ENCODE results near the gene ZNF831.

ZNF831 gene

DNA sequence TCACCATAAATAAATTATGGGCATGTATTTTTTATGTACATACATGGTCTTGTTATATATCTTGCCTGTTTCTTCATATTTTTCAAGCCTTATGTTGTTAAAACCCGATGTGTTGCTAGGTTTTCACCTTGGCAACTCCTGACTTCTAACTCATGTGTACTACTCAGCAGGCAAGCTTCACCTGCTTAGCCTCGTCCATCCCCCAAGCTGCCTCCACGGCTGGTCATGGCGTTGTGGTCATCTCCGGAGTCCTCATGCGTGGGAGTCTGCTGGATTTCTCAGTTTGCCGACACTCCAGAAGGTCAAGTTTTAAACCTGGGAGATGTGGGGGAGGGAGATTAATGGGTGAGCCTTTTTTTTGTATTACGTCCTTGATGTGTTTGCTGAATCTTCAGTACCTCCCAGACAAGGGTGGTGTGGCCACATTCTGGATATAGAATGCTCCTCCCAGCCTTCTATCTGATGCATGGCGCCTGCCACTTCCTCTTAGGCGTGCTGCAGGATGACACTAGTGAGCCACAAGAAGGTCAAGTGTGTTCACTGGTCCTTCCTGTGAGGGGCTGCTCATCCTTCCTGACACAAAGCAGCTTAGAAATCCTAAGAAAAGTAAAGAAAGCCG, 110.2 kb downstream of the ZNF831 start:
- Histone ChIP-seq H3K4me1 (ENCODE audit: insufficient read depth, low read length) (peaks cover 11% of the 10 kb centered on the region; the same call in 1 of the 2 replicates), H3K36me3 (ENCODE audit: insufficient read depth, low read depth, low read length) (no peaks in the 10 kb centered on the region), H3K9ac (ENCODE audit: low read depth, low read length) (no peak overlapping the region), H3K4me3 (ENCODE audit: low read length) (no peak overlapping the region), H3K27ac (ENCODE audit: low read length) (no peak overlapping the region), H3K27me3 (ENCODE audit: insufficient read depth, low read length) (peaks cover 18% of the 10 kb centered on the region), H3K9me3 (ENCODE audit: insufficient read depth, low read depth, low read length) (no peaks in the 10 kb centered on the region)

DNA sequence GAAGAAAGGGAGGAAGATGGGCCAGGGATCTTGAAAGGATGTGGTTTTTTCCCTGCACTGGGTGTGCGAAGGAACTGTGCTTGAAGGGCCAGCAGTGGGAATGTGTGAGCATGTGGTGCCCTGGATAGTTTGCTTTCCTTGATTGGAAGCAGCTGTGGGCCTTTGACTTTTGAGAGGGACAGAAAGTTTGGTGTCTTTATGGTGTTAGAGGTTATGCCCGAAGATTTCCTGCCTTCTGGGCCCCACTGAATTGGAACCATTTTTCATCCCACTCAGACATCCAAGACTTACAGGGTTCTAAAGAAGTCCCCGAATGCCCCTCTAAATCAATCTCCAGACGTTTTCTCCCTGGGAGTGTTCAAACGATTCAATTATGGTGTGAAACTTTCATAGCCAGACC, 113.3 kb downstream of the ZNF831 start:
- H3K9ac ChIP-seq (ENCODE audit: low read depth, low read length): no peak overlapping the region
- H3K27ac ChIP-seq (ENCODE audit: low read length): no peak overlapping the region
- no peaks in the 10 kb centered on the region for H3K9me3 ChIP-seq (ENCODE audit: insufficient read depth, low read depth, low read length)
- H3K4me1 ChIP-seq (ENCODE audit: insufficient read depth, low read length): no peaks in the 10 kb centered on the region
- H3K36me3 ChIP-seq (ENCODE audit: insufficient read depth, low read depth, low read length): no peaks in the 10 kb centered on the region
- peaks cover 8% of the 10 kb centered on the region for H3K27me3 ChIP-seq (ENCODE audit: insufficient read depth, low read length)
- H3K4me3 ChIP-seq (ENCODE audit: low read length): no peak overlapping the region

DNA sequence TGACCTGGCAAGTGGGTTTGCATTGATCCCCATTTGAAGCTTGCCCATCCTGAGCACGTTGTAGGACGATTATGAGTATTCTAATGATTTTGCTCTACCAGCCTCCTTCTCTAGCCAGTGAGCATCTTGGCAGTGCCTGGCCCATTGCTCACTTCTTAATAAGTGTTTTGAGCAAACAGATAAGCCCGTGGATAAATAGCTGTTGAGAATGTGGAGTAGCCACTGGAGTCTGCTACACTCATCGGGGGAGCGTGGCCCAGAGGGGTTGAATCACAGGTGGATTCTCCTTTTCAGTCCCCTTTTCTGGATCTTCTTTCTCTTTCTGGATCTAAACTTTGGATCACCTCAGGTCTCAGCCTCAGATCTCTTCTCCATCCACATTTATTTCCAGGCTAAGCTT, 120.8 kb downstream of the ZNF831 start:
- H3K4me3 ChIP-seq (ENCODE audit: low read length): no peak overlapping the region
- H3K36me3 ChIP-seq (ENCODE audit: insufficient read depth, low read depth, low read length): no peaks in the 10 kb centered on the region
- no peak overlapping the region for H3K27ac ChIP-seq (ENCODE audit: low read length)
- no peak overlapping the region for H3K9ac ChIP-seq (ENCODE audit: low read depth, low read length)
- H3K9me3 ChIP-seq (ENCODE audit: insufficient read depth, low read depth, low read length): no peaks in the 10 kb centered on the region
- no peaks in the 10 kb centered on the region for H3K27me3 ChIP-seq (ENCODE audit: insufficient read depth, low read length)
- no peaks in the 10 kb centered on the region for H3K4me1 ChIP-seq (ENCODE audit: insufficient read depth, low read length)

DNA sequence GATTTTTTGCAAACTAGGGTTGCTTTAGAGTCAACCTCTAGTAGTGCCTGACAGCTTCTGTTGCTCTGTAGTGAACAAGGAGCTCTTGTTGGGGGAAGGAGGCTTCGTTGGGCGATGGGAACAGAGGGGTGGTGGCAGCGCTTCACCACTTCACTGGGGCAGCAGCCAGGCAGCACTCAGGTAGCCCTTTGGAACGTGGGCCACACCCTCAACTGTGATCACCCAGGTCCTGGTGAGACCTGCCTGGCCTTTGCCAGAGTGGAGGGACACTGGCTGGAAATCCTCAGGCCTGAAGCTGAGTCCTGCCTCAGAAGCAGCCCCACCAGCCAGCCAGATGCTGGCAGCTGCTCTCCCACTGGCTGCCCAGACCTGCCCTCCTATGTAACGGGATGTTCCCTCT, 126.4 kb downstream of the ZNF831 start:
- no peak overlapping the region for H3K4me3 ChIP-seq (ENCODE audit: low read length)
- peaks cover 10% of the 10 kb centered on the region; the same call in 1 of the 2 replicates for H3K27me3 ChIP-seq (ENCODE audit: insufficient read depth, low read length)
- H3K4me1 ChIP-seq (ENCODE audit: insufficient read depth, low read length): no peaks in the 10 kb centered on the region
- H3K9me3 ChIP-seq (ENCODE audit: insufficient read depth, low read depth, low read length): no peaks in the 10 kb centered on the region
- H3K9ac ChIP-seq (ENCODE audit: low read depth, low read length): no peak overlapping the region
- H3K27ac ChIP-seq (ENCODE audit: low read length): no peak overlapping the region
- no peaks in the 10 kb centered on the region for H3K36me3 ChIP-seq (ENCODE audit: insufficient read depth, low read depth, low read length)

DNA sequence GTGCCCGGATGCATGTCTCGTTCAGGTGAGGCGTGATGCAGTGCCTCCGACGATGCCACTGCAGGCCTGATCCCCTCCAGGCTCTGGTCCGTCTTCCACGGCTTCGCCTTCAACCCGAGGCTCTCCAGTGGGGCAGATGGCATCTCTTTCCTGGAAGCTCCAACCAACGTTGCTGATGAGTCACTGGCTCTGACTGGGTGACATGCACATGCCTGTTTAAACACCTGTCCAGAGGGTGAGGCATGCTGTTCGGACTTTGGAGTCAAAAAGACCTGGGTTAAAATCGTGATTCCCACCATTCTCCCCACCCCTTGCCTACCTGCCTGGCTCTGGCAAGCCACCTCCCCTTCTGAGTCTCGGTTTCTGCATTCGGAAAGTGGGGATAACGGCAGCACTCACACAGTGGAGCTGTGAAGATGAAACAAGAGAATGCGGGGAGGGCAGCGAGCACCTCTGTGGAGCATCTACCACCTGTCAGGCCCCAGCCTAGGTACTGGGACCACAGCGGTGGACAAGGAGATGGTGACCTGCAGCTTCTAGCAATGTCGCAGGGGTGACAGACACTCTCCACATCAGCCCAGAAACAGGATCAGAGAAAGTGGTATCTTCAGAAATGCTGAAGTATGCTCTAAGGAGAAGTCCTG, 128.2 kb downstream of the ZNF831 start:
- Histone ChIP-seq H3K4me1 (ENCODE audit: insufficient read depth, low read length) (no peaks in the 10 kb centered on the region), H3K9me3 (ENCODE audit: insufficient read depth, low read depth, low read length) (no peaks in the 10 kb centered on the region), H3K27ac (ENCODE audit: low read length) (no peak overlapping the region), H3K9ac (ENCODE audit: low read depth, low read length) (no peak overlapping the region), H3K4me3 (ENCODE audit: low read length) (no peak overlapping the region), H3K27me3 (ENCODE audit: insufficient read depth, low read length) (peaks cover 16% of the 10 kb centered on the region), H3K36me3 (ENCODE audit: insufficient read depth, low read depth, low read length) (no peaks in the 10 kb centered on the region)

DNA sequence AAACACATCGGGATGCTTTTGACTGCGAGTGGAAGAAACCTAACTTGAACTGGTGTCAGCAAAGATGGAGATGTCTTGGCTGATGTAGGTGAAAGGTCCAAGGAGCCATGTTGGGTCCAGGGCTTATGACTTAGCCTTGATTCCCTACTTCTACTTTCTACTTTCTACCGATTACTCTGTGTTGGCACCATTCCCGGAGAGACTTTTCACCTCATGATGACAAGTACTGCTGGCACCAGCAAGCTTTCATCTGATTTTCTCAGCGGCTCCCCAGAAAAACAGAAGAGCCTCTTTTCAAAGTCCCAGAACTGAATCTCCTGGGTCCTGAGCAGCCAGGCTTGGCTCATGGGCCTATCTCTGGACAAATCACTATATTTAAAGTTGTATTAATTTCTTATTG, 131.9 kb downstream of the ZNF831 start:
- H3K9me3 ChIP-seq (ENCODE audit: insufficient read depth, low read depth, low read length): no peaks in the 10 kb centered on the region
- no peaks in the 10 kb centered on the region for H3K4me1 ChIP-seq (ENCODE audit: insufficient read depth, low read length)
- no peaks in the 10 kb centered on the region for H3K36me3 ChIP-seq (ENCODE audit: insufficient read depth, low read depth, low read length)
- H3K27ac ChIP-seq (ENCODE audit: low read length): no peak overlapping the region
- H3K9ac ChIP-seq (ENCODE audit: low read depth, low read length): no peak overlapping the region
- peaks cover 52% of the 10 kb centered on the region for H3K27me3 ChIP-seq (ENCODE audit: insufficient read depth, low read length)
- H3K4me3 ChIP-seq (ENCODE audit: low read length): no peak overlapping the region

DNA sequence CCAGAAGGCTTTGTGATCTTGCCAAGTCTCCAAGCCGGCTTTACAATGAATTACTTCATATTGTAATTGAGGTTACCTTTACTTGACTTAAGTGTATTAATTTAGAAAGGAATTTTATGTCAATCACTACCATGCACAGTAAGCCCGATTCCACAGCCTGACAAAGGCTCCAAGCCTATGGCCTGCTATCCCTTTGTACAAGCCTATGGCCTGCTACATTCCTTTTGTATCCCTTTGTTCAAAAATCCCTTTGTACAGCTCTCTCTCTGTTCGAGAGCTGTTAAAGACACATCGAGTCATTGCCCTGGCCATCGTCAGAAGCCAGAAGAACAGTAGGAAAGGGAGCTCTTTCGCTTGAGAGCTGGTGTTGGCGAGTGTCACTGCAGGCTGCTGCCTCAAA, 134.1 kb downstream of the ZNF831 start:
- H3K9ac ChIP-seq (ENCODE audit: low read depth, low read length): no peak overlapping the region
- H3K27ac ChIP-seq (ENCODE audit: low read length): no peak overlapping the region
- H3K4me3 ChIP-seq (ENCODE audit: low read length): no peak overlapping the region
- no peaks in the 10 kb centered on the region for H3K36me3 ChIP-seq (ENCODE audit: insufficient read depth, low read depth, low read length)
- H3K27me3 ChIP-seq (ENCODE audit: insufficient read depth, low read length): peaks cover 73% of the 10 kb centered on the region
- H3K9me3 ChIP-seq (ENCODE audit: insufficient read depth, low read depth, low read length): no peaks in the 10 kb centered on the region
- H3K4me1 ChIP-seq (ENCODE audit: insufficient read depth, low read length): no peaks in the 10 kb centered on the region

DNA sequence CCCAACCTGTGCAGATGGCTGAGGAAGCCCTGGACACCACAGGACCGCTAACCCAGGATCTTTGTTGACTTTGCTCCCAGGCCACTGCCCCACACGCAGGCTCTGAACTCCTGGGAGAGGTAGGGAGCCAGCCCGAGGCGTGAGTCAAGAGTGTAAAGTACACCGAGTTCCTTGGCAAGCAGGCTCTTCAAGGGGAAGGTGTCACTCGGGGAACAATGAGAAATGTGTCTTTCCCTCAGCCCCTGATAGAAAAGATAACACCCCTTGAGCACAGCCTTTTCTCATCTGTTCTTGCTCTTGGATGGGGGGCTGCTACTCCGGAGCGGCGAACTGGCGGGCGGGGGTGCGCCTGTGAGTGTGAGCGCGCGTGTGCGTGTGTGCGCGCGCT, 136.3 kb downstream of the ZNF831 start:
- Histone ChIP-seq H3K4me3 (ENCODE audit: low read length) (peak overlapping the region; percentile 53), H3K36me3 (ENCODE audit: insufficient read depth, low read depth, low read length) (no peaks in the 10 kb centered on the region), H3K9me3 (ENCODE audit: insufficient read depth, low read depth, low read length) (no peaks in the 10 kb centered on the region), H3K9ac (ENCODE audit: low read depth, low read length) (no peak overlapping the region), H3K4me1 (ENCODE audit: insufficient read depth, low read length) (no peaks in the 10 kb centered on the region), H3K27ac (ENCODE audit: low read length) (no peak overlapping the region), H3K27me3 (ENCODE audit: insufficient read depth, low read length) (peaks cover 86% of the 10 kb centered on the region)

DNA sequence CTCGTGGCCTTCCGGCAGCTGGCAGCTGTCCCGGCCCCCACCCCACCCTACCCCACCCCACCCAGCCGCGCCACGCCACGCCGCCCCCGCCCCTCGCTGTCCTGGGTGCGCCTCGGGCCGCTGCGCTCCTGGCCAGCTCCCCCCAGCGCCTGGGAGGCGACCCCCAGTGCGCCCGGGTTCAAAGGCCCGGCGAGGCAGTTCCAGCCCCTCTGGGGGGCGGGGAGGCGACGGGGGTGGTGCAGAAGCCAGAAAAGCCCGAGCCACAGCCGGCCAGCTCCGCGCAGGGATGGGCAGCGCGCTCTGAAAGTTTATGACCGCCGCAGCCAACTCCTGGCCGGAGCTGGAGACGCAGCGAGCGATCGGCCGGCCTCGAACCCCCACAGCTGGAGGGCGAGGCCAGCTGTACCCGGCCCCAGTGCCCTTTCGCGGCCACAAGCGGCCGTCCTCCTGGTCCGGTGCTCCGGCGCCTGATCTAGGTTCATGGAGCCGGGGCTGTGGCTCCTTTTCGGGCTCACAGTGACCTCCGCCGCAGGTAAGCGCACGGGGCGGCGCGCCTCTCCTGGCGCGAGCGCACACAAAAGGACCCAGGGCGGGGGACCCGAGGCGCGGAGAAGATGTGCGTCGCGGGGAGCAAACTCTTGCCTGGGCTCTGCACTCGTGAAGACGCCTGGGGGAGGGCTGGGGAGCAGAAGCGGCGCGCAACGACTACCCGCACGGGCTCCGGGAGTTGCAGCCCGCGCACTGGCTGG, 136.9 kb downstream of the ZNF831 start, which contains the start of gene EDN3:
TSS of gene EDN3 (plus strand) at position 279 of the 749 bp plus-strand sequence. CDS start at position 481, 202 bp downstream.
- Histone ChIP-seq H3K4me3 (ENCODE audit: low read length) (peak within 1 kb of the TSS; percentile 63), H3K9ac (ENCODE audit: low read depth, low read length) (peak within 1 kb of the TSS; percentile 33; the same call in 1 of the 2 replicates)

DNA sequence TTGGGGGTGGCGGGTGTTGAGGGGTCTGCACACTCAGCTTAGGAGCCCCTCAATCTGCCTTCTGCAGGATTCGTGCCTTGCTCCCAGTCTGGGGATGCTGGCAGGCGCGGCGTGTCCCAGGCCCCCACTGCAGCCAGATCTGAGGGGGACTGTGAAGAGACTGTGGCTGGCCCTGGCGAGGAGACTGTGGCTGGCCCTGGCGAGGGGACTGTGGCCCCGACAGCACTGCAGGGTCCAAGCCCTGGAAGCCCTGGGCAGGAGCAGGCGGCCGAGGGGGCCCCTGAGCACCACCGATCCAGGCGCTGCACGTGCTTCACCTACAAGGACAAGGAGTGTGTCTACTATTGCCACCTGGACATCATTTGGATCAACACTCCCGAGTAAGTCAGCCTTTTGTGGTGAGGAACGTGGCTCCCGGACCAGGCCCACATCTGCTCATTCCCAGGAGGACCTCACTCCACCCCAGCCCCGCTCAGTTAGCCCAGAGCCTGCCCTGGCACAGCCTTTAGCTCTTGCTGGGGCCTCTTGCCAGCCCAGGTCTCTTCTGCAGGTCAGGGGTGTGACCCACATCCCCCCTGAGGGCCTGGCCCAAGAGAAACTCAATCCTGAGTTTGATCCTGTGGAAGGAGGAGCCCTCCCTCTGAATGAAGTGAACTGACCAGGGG, 137.9 kb downstream of the ZNF831 start:
- H3K27ac ChIP-seq (ENCODE audit: low read length): no peak overlapping the region
- peak overlapping the region; percentile 63; the same call in 1 of the 2 replicates for H3K4me3 ChIP-seq (ENCODE audit: low read length)
- H3K9ac ChIP-seq (ENCODE audit: low read depth, low read length): no peak overlapping the region
- H3K4me1 ChIP-seq (ENCODE audit: insufficient read depth, low read length): no peaks in the 10 kb centered on the region
- no peaks in the 10 kb centered on the region for H3K36me3 ChIP-seq (ENCODE audit: insufficient read depth, low read depth, low read length)
- H3K27me3 ChIP-seq (ENCODE audit: insufficient read depth, low read length): peaks cover 95% of the 10 kb centered on the region
- H3K9me3 ChIP-seq (ENCODE audit: insufficient read depth, low read depth, low read length): no peaks in the 10 kb centered on the region

More for the DNA sequence above, 136.9 kb downstream of the ZNF831 start, which contains the start of gene EDN3:
- peaks cover 91% of the 10 kb centered on the region for H3K27me3 ChIP-seq (ENCODE audit: insufficient read depth, low read length)
- no peaks in the 10 kb centered on the region for H3K4me1 ChIP-seq (ENCODE audit: insufficient read depth, low read length)
- no peak within 1 kb of the TSS for H3K27ac ChIP-seq (ENCODE audit: low read length)
- no peaks in the 10 kb centered on the region for H3K36me3 ChIP-seq (ENCODE audit: insufficient read depth, low read depth, low read length)
- no peaks in the 10 kb centered on the region for H3K9me3 ChIP-seq (ENCODE audit: insufficient read depth, low read depth, low read length)

DNA sequence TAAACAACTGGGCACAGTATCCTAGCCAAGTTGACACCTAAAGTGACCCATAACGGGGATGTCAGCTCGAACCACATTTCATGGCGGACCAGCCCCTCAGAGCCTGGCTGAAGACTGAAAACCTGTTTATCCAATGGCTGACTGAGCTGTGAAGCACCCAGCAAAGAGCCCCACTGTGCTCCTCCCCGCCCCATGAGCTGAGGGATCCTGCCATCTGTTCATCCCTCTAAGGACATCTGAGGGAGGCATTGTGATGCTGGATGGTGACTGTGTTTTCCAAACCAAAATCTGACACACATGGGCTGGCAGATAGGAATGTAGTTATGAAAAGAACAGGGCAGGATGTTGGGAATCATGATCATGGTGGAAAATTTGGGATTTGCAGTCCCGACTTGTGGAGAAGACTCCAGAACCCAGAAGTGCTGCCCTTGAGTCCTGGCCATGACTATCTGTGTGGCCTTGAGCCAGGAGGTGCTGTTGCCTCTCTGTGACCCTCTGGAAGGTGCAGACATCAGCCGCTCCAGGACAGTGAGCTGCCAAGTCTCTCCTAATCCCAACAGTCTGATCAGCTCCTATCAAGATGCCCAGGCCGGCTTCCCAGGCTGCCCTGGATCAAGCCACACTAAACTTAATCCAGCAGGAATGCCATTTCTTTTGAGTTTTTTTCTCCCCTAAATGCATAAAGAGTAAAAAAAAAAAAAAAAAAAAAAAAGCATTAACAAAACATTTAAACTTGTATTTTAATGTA, 142.5 kb downstream of the ZNF831 start:
- Histone ChIP-seq H3K9me3 (ENCODE audit: insufficient read depth, low read depth, low read length) (no peaks in the 10 kb centered on the region), H3K36me3 (ENCODE audit: insufficient read depth, low read depth, low read length) (no peaks in the 10 kb centered on the region), H3K27ac (ENCODE audit: low read length) (no peak overlapping the region), H3K4me3 (ENCODE audit: low read length) (no peak overlapping the region), H3K4me1 (ENCODE audit: insufficient read depth, low read length) (no peaks in the 10 kb centered on the region), H3K9ac (ENCODE audit: low read depth, low read length) (no peak overlapping the region), H3K27me3 (ENCODE audit: insufficient read depth, low read length) (peaks cover 51% of the 10 kb centered on the region)

Data from iPS-20b (cell line).